ENCODE data around the gene KBTBD4. TPM values are rescaled to one million over a fixed set of nuclear protein-coding genes. Genes with fewer than 3 reads are reported as not detected.
"Not testable (repeated sequence)": the region's sequence is repeated elsewhere in the genome, so short reads cannot be mapped to it uniquely, and the experiment has no call there.

KBTBD4 gene
- total RNA-seq, 1 donor from 2014 or later, result 14.2 TPM

- H3K27ac Mint-ChIP-seq, result peak overlapping the region; percentile 67
- no peaks in the 10 kb centered on the region for H3K27me3 Mint-ChIP-seq (ENCODE audit: low read depth)
Measured at GRCh38 chr11:47566149-47566698, 12.5 kb downstream of the KBTBD4 start.

GRCh38 chr11:47565340-47566148 lies 13.2 kb downstream of the KBTBD4 start, which contains the start of gene PTPMT1:
TSS of gene PTPMT1 (plus strand) at chr11:47565599. CDS start at chr11:47565623, 24 bp downstream.
- Mint-ChIP-seq H3K27ac (peak within 1 kb of the TSS; percentile 76), H3K4me3 (ENCODE audit: low read depth) (peak within 1 kb of the TSS; percentile 83), H3K27me3 (ENCODE audit: low read depth) (no peaks in the 10 kb centered on the region), H3K36me3 (ENCODE audit: low read depth) (peaks cover 13% of the 10 kb centered on the region), H3K4me1 (ENCODE audit: low read depth) (peaks cover 15% of the 10 kb centered on the region), H3K9me3 (no peaks in the 10 kb centered on the region)
- intact Hi-C loops (cut with micrococcal nuclease), result loop anchor here (1.0 kb wide), 1 partner anchor 13 kb away; the partner anchor contains the start of gene KBTBD4
- peak; percentile 56 for DNase-seq (ENCODE audit: low spot score)

More at GRCh38 chr11:47566149-47566698, 12.5 kb downstream of the KBTBD4 start:
- Mint-ChIP-seq H3K9me3 (no peaks in the 10 kb centered on the region), H3K4me3 (ENCODE audit: low read depth) (peak overlapping the region; percentile 83), H3K36me3 (ENCODE audit: low read depth) (peaks cover 18% of the 10 kb centered on the region), H3K4me1 (ENCODE audit: low read depth) (peaks cover 15% of the 10 kb centered on the region)
- intact Hi-C loops (cut with micrococcal nuclease), result loop anchor here (1.0 kb wide), 1 partner anchor 12 kb away; the partner anchor contains the start of gene KBTBD4
- no peak for DNase-seq (ENCODE audit: low spot score)

GRCh38 chr11:47564933-47565339 lies 13.8 kb downstream of the KBTBD4 start:
- no peak for DNase-seq (ENCODE audit: low spot score)
- Mint-ChIP-seq H3K27ac (peak overlapping the region; percentile 76), H3K36me3 (ENCODE audit: low read depth) (peaks cover 9% of the 10 kb centered on the region), H3K4me1 (ENCODE audit: low read depth) (peaks cover 15% of the 10 kb centered on the region), H3K27me3 (ENCODE audit: low read depth) (no peaks in the 10 kb centered on the region), H3K4me3 (ENCODE audit: low read depth) (peak overlapping the region; percentile 75), H3K9me3 (no peaks in the 10 kb centered on the region)
- intact Hi-C loops (cut with micrococcal nuclease), result no loop called here

- peak overlapping the region; percentile 49 for H3K4me3 Mint-ChIP-seq (ENCODE audit: low read depth)
- not testable (repeated sequence) for H3K9me3 Mint-ChIP-seq; DNase-seq (ENCODE audit: low spot score)
Measured at GRCh38 chr11:47564366-47564765, 14.4 kb downstream of the KBTBD4 start.

GRCh38 chr11:47562393-47562792 lies 16.4 kb downstream of the KBTBD4 start:
- H3K36me3 Mint-ChIP-seq (ENCODE audit: low read depth); H3K27me3 Mint-ChIP-seq (ENCODE audit: low read depth); H3K4me3 Mint-ChIP-seq (ENCODE audit: low read depth); H3K27ac Mint-ChIP-seq; H3K9me3 Mint-ChIP-seq; DNase-seq (ENCODE audit: low spot score); intact Hi-C loops (cut with micrococcal nuclease): not testable (repeated sequence)
- H3K4me1 Mint-ChIP-seq (ENCODE audit: low read depth), result peaks cover 15% of the 10 kb centered on the region

More at GRCh38 chr11:47564366-47564765, 14.4 kb downstream of the KBTBD4 start:
- intact Hi-C loops (cut with micrococcal nuclease); H3K27me3 Mint-ChIP-seq (ENCODE audit: low read depth); H3K27ac Mint-ChIP-seq; H3K36me3 Mint-ChIP-seq (ENCODE audit: low read depth): not testable (repeated sequence)
- H3K4me1 Mint-ChIP-seq (ENCODE audit: low read depth), result peaks cover 15% of the 10 kb centered on the region

GRCh38 chr11:47560426-47560825 lies 18.3 kb downstream of the KBTBD4 start:
- Mint-ChIP-seq H3K36me3 (ENCODE audit: low read depth) (peaks cover 3% of the 10 kb centered on the region), H3K4me3 (ENCODE audit: low read depth) (no peak overlapping the region)
- intact Hi-C loops (cut with micrococcal nuclease), result no loop called here

GRCh38 chr11:47558695-47559094 lies 20.1 kb downstream of the KBTBD4 start:
- Mint-ChIP-seq H3K27ac (no peak overlapping the region), H3K4me1 (ENCODE audit: low read depth) (peaks cover 11% of the 10 kb centered on the region), H3K9me3 (no peaks in the 10 kb centered on the region), H3K36me3 (ENCODE audit: low read depth) (peaks cover 3% of the 10 kb centered on the region), H3K4me3 (ENCODE audit: low read depth) (no peak overlapping the region), H3K27me3 (ENCODE audit: low read depth) (no peaks in the 10 kb centered on the region)
- intact Hi-C loops (cut with micrococcal nuclease), result loop anchor here (10.0 kb wide), 1 partner anchor 56 kb away; no protein-coding TSS in a partner anchor
- no peak for DNase-seq (ENCODE audit: low spot score)

More at GRCh38 chr11:47560426-47560825, 18.3 kb downstream of the KBTBD4 start:
- Mint-ChIP-seq H3K4me1 (ENCODE audit: low read depth) (peaks cover 10% of the 10 kb centered on the region), H3K9me3 (no peaks in the 10 kb centered on the region), H3K27ac (no peak overlapping the region), H3K27me3 (ENCODE audit: low read depth) (no peaks in the 10 kb centered on the region)
- no peak for DNase-seq (ENCODE audit: low spot score)

- intact Hi-C loops (cut with micrococcal nuclease), result loop anchor here (10.0 kb wide), 1 partner anchor 58 kb away; no protein-coding TSS in a partner anchor
- not testable (repeated sequence) for H3K27me3 Mint-ChIP-seq (ENCODE audit: low read depth); H3K4me1 Mint-ChIP-seq (ENCODE audit: low read depth); H3K4me3 Mint-ChIP-seq (ENCODE audit: low read depth); H3K27ac Mint-ChIP-seq; H3K36me3 Mint-ChIP-seq (ENCODE audit: low read depth); DNase-seq (ENCODE audit: low spot score); H3K9me3 Mint-ChIP-seq
Measured at GRCh38 chr11:47557004-47557403, 21.8 kb downstream of the KBTBD4 start.

- Mint-ChIP-seq H3K4me1 (ENCODE audit: low read depth) (peaks cover 28% of the 10 kb centered on the region), H3K4me3 (ENCODE audit: low read depth) (peak overlapping the region; percentile 81), H3K36me3 (ENCODE audit: low read depth) (peaks cover 26% of the 10 kb centered on the region), H3K27me3 (ENCODE audit: low read depth) (no peaks in the 10 kb centered on the region), H3K9me3 (no peaks in the 10 kb centered on the region), H3K27ac (peak overlapping the region; percentile 69)
- intact Hi-C loops (cut with micrococcal nuclease), result loop anchor here (1.0 to 10.0 kb wide), 5 partner anchors 38 to 213 kb away; partner anchors contain the start of genes FNBP4, MTCH2 and PSMC3
- no peak for DNase-seq (ENCODE audit: low spot score)
Measured at GRCh38 chr11:47553406-47553743, 25.4 kb downstream of the KBTBD4 start.

- Mint-ChIP-seq H3K4me1 (ENCODE audit: low read depth) (peaks cover 31% of the 10 kb centered on the region), H3K27ac (peak within 1 kb of the TSS; percentile 95), H3K36me3 (ENCODE audit: low read depth) (peaks cover 30% of the 10 kb centered on the region), H3K4me3 (ENCODE audit: low read depth) (peak within 1 kb of the TSS; percentile 100), H3K9me3 (no peaks in the 10 kb centered on the region), H3K27me3 (ENCODE audit: low read depth) (no peaks in the 10 kb centered on the region)
- DNase-seq (ENCODE audit: low spot score), result peak; percentile 92
- intact Hi-C loops (cut with micrococcal nuclease), result loop anchor here (1.0 to 10.0 kb wide), 6 partner anchors 29 to 214 kb away; partner anchors contain the start of genes FNBP4, MTCH2 and PSMC3
Measured at GRCh38 chr11:47552566-47553405, 26.0 kb downstream of the KBTBD4 start, which contains the start of gene CELF1. TSS of gene CELF1 (minus strand) at chr11:47553132. CDS start at chr11:47499523, 53,609 bp downstream.

- H3K4me1 Mint-ChIP-seq (ENCODE audit: low read depth), result peaks cover 34% of the 10 kb centered on the region
- DNase-seq (ENCODE audit: low spot score), result peak; percentile 29
- no peaks in the 10 kb centered on the region for H3K27me3 Mint-ChIP-seq (ENCODE audit: low read depth)
- H3K36me3 Mint-ChIP-seq (ENCODE audit: low read depth), result peaks cover 31% of the 10 kb centered on the region
- peak overlapping the region; percentile 95 for H3K27ac Mint-ChIP-seq
- intact Hi-C loops (cut with micrococcal nuclease), result loop anchor here (1.0 to 10.0 kb wide), 4 partner anchors 29 to 215 kb away; partner anchors contain the start of genes FNBP4 and PSMC3
- peak overlapping the region; percentile 100 for H3K4me3 Mint-ChIP-seq (ENCODE audit: low read depth)
- H3K9me3 Mint-ChIP-seq, result no peaks in the 10 kb centered on the region
Measured at GRCh38 chr11:47552056-47552565, 26.7 kb downstream of the KBTBD4 start.

GRCh38 chr11:47551086-47551485 lies 27.7 kb downstream of the KBTBD4 start:
- peaks cover 33% of the 10 kb centered on the region for H3K36me3 Mint-ChIP-seq (ENCODE audit: low read depth)
- H3K27me3 Mint-ChIP-seq (ENCODE audit: low read depth), result no peaks in the 10 kb centered on the region
- peak overlapping the region; percentile 100 for H3K4me3 Mint-ChIP-seq (ENCODE audit: low read depth)
- peaks cover 36% of the 10 kb centered on the region for H3K4me1 Mint-ChIP-seq (ENCODE audit: low read depth)
- H3K27ac Mint-ChIP-seq, result peak overlapping the region; percentile 66
- intact Hi-C loops (cut with micrococcal nuclease), result loop anchor here (5.0 to 10.0 kb wide), 2 partner anchors 64 to 124 kb away; partner anchors contain the start of gene PSMC3
- H3K9me3 Mint-ChIP-seq, result no peaks in the 10 kb centered on the region
- no peak for DNase-seq (ENCODE audit: low spot score)

Measured in activated T-helper 2 cell treated with anti-CD3 and anti-CD28 coated beads, Interferon-gamma antibody, Interleukin-2, Interleukin-4, amounts not matched to agents 10 μg/mL and 5 μg/mL and 100 μg/mL, durations not matched to agents 14 hours and 24 hours and 36 hours (primary cell).